Stimulated activated CD4-positive, alpha-beta T cell treated with anti-CD3 and anti-CD28 coated beads, Interleukin-15, amount 100 ng/mL, for 48 hours (primary cell): ENCODE results near the gene CORO1C.

Source experiments
- DNase-seq, 2 donors: peaks; one replicate each; pipeline ENCODE4 v3.0.0-alpha.2; 2020; ENCODE audit warnings: low read depth in 2 of 2

Gene CORO1C

DNA sequence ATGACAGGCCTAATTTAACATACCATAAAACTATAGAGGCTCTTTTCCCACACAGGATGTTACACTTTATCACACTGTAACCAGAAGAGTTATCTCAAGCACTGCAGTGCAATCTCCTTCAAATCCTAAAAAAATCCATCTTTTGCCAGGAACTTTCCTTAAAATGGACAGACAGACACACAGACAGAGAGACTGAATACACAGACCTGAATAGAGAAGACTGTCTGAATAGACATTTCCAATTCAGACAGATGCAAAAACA is 6.5 kb downstream of the CORO1C start:
- no peak for DNase-seq

DNA sequence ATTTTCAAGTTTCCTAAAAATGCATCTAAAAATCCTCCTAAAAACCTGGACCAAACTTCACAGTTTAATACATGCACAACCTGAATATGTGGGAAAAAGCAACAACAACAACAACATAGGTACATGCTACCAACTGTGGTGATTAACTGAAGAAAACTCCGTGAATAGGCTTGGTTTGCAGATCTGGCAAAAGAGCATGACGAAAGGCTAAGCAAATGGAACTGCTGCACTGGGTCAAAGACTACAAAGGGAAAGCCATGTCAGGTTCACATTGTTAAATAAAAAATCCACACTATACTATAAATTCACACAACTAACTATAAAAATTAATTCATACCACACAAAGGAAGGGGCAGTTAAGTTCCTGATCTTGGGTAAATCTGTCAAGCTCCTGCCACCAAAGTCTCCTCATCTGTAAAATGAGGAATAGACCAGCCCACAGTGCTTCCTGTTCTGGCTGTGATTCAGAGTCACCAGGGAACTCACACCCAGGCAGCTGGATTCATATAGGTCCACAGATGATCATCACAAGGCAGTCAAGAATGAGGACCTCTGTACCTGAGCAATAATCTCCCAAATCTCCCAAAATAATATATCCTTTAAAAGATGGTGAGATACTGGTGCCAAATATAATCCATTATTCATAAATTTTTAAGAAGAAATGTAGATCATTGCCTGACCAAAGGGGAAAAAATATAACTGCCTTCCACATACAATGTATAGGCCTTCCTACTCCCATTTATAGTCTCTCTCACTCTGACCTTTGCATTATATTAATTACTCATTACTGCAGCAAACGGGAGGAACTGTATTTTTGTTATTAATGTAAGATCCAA is 7.0 kb downstream of the CORO1C start:
- no peak for DNase-seq

DNA sequence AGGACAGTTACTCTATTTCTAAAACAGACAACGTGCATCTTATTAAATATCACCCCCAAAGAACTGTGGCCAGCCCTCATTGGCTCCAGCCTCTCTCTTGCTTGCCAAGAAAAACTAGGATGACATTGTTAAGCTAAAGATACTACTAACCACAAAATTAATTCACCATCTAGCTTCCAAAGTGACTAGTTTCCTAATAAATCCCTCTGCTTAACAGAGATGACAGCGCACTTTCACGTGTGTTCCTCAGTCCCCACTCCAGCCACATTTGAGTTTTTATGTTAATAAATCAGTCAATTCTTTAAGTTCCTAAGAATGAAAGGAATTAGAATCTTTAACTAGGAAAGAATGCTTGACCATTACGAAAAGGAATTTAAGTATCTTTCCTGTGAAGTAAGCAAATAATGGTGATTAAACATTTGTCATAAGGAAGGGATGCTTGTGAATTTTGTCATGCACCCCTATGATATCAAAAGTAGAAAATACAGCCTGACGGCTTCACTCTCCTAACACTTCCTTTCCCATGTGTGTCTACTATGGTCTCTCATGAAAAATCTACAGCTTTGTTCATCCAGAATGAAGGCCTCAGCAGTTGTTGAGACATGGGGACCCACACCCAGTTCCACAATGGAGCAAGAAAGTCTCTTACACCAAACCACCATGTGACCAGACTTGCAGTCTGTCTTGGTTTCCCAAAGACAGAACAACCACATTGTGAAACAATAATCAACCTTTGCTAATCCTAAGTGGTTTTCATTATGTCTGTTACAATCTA is 8.1 kb downstream of the CORO1C start:
- no peak for DNase-seq

DNA sequence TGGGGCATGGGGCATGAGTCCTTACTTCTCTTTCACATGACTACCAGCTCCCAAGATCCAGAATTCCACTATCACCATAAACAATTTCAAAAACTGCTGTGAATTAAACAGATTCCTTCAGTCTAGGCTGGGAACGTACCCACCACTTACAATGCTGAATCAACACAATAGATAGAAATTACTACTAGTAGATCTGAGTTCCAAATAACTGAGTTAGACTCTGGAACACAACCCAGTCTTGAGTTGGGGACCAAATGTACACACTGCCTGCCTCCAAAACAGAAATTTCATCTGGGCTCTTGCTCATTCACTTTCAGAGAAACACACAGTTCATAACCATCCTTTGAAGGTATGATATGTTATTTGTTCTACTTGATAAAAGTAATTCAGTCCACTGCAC is 8.9 kb downstream of the CORO1C start:
- DNase-seq = no peak

DNA sequence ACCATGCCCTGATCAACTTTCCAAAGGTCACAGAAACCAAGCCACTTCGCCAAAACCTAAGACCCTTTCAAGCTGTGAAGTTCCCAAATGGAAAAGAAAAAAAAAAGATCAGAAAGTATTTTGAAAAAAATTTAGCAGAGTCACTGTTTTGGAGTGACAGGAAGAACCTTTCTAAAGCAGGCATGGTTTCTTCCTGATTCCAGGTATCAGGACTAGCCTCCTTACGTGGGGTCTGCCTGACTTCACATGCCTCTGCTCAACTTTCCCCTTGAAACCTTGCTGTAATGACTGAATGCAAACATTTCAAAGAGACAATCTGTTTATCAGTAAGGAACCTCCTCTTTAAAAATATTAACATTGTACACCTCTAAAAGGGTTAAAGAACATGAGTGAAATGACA is 9.5 kb downstream of the CORO1C start:
- no peak for DNase-seq

DNA sequence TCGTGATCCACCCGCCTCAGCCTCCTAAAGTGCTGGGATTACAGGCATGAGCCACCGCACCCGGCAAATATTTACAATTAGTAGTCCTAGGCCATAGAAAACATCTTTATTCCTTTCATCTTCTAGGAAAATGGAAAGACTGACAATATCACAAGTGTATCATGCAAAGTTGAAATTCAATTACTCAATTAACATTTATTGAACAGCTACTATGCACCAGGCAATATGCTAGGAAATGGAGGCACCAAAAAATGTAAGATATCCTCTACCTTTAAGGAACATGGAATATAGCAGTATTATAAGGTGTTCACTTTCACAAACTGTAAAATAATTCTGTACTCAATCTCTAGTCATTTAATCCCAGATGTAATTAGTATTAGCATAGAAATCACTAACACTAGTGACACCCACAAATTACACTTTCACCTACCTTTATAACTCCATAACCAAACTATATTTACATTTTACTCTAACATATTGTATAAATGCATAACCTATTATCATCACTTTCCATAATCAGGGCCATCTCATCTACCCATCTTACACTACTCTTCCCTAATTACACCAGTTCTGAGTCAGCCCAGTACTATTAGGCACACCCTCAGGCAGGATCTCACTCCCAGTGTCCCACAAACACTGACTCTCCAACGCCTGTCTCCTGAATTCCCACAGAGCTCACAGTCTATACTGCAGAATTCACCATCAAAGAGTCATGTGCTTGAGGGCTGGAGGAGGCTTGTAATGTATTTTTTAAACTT is 10.4 kb downstream of the CORO1C start:
- DNase-seq = no peak

DNA sequence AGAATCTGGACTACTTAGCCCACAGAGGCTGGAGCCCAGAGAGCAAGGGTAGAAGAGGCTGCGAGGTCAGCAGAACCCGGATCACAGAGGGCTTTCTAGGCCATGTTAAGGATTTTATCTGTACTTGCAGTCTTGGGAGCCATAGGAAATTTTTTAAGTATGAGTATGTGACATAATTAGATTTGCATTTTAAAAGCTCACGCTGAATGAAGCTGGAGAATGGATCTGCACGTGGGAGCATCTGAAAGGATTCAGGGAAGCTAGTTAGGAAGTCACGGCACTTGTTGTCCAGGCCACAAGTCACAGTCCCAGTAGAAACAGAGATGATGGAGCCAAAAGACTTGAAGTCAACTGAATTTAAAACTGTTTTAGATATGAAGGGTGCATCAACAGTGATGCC is 14.1 kb downstream of the CORO1C start:
- DNase-seq = no peak

DNA sequence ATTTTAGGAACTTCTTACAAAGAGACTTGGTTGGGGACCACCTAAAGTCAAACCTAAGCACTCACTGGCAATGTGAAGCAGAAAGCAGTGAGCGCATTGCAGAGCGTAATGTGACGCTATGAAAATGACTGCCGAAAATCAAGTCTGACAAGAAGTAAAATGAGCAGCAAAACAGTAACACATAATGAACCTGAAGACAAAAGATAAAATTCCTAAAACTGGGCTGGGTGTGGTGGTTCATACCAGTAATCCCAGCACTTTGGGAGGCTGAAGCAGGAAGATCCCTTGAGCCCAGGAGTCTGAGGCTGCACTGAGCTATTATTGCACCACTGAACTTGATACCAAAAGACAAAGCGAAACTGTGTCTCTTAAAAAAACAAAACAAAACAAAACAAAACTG is 16.5 kb downstream of the CORO1C start:
- no peak for DNase-seq

DNA sequence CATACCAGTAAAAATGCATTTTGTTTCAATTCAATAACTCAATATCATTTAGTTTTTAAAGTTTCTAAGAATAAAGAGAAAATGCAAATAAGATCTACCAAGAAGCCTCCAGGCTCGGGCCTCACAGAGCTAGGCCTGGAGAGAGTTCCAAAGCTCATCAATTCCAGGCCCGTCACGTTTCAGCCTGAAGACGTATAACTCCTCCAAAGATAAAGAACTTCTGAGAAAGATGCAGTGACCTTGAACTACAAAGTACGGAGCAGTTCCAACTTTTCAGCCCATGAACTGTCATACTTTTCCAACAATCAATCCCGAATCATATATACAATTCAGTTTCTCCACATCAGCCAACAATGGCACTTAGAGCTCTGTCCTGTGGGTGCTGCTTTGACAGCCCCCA is 17.8 kb downstream of the CORO1C start:
- no peak for DNase-seq

DNA sequence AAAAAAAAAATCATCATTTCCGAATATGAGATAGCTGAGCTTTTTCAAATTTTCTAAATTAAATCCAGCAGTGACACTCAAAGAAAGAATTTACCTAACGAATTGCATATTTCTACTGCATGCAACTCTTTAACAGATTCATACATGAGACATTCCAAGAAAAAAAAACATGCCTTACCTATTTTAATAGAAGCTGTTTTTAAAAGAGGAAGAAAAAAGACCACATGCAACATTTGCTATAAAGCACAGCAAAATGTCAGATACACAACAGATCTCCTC is 18.5 kb downstream of the CORO1C start:
- DNase-seq = no peak

DNA sequence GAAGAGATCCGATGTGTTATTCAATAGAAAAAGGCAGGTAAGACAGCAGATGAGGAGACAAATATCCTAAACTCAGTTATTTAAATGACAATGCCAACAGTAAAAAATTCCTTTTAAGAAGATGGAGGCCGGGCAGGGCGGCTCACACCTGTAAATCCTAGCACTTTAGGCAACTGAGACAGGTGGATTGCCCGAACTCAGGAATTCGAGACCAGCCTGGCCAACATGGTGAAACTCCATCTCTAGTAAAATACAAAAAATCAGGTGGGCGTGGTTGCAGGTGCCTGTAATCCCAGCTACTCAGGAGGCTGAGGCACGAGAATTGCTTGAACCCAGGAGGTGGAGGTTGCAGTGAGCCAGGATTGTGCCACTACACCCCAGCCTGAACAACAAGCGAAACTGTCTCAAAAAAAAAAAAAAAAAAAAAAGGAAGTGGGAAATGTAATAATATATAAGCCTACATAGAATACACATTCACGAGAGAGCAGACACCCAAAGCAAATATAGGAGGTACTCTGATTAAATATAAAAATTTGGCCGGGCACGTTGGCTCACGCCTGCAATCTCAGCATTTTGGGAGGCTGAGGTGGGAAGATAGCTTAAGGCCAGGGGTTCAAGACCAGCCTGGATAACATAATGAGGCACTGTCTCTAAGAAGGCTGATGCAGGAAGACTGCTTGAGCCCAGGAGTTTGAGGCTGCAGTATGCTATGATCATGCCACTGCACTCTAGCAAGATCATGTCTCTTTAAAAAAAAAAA is 19.0 kb downstream of the CORO1C start:
- no peak for DNase-seq

DNA sequence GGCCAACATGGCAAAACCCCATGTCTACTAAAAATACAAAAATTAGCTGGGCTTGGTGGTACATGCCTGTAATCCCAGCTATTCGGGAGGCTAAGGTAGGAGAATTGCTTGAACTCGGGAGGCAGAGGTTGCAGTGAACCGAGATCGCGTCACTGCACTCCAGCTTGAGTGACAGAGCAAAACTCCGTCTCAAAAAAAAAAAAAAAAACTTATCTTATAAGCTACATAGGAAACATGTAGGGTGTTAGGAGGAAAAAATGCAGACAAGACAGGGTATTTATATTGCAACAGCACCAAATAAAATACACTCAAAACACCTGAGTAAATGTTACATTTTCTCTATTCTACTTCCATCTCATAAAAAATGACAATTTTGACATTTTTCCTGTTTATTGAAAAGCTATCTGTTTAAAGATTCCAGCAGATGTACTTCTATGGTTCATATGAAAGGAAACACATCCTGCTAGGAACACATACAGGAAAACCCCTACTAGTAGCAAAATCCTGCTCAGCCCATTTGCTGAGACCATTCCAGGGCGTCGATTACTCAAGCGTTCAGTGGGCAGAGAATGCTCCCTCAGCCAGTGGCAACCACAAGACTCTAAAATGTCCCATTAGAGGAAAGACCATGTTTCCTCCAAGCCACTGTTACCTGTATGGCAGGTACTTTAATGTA is 19.7 kb downstream of the CORO1C start:
- no peak for DNase-seq

DNA sequence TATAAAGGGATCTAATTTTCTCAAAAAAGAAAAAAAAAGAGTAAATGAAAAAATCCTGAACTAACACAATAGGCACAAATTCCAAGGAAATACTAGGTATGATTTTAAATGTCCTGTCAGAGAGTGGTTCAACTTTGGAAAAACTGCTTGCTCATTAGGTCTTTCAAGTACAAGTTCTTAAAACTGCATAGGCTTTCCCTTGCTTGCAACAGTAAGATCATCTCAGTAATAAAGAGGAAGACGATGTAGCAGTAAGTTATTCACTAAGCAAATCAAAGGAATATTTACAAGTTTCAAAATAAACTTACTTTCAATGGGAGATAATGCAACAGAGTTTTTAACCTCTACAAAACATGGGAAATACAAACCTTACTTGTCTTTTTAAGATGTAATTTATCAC is 21.6 kb downstream of the CORO1C start:
- no peak for DNase-seq

DNA sequence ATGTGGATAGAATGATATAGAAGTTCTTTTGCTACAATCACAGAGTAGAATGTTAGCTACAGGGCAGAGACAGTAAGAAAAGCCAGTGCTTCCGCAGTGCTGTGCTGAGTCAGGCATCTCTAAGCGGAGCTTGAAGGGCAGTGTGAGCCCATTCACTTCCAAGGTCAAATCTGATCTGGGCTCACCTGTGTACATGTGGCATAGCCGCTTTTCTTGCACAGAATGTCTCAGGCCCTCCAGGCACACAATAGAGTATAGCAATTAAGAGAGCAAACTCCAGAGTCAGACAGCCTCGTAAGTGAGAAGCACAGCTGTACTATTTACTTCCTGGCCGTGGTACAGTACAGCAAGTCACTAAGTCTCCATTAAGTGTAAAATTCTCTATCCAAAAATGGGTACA is 26.8 kb downstream of the CORO1C start:
- no peak for DNase-seq

DNA sequence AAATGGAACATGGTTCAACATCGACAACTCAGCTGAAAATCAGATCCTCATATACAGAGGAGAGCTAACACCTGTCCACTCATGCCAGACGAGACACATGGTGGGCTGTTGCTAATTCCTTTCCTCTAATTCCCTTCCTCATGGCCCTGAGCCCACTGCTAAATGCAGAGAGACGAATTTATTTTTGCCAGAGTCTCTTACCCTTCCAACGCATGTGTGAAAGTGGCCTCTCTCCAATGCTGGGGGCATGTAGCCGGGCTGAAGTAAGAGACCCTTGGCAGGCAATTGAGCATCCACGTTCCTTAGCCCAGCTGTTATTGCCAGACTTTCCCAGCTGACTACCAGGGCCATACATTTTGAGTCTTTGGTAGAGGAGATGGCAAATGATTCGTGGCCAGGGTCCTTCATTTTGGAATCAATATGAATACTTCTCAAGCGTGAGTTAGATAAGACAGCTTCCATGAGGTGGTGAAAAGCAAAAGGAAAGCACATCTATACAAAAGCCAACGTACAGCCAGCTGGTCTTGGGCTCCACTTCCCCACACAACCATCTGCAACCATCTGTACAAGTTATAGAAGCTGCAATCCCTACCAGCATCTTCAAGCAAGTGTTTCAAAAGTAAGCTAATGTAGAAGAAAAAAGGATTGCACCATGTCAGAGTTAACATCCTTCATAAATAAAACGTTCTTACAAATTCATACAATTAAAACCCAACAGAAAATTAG is 28.6 kb downstream of the CORO1C start:
- no peak for DNase-seq

DNA sequence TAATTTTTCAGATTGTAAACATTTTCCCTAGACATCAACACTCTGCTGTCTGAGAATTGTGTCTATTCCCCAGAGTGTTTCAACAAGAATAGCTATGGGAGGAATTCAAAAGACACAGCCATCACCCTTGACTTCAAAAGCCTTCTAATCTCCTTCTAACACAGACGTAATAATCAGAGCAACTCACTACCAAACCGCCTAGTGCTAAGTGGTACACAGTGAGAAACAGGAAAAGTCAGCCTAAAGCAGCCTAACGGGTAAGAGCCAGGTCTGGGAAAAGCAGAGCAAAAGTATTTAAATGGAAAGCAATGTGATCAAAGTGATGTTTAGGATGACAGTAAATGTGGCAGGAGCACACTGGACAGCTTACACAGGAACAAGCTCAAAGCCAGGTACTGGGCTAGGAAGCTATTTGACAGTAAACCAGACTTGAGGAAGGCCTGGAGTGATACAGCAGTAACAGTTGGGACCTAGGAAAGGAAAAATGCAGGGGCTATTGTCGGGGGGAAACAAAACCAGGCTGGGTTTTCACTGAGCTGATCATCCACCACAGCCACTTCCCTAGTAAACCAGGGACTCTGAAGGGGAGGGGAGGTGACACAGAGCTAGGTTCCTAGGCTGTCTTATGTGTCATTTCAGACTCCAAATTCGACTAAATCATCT is 29.4 kb downstream of the CORO1C start:
- DNase-seq = no peak

DNA sequence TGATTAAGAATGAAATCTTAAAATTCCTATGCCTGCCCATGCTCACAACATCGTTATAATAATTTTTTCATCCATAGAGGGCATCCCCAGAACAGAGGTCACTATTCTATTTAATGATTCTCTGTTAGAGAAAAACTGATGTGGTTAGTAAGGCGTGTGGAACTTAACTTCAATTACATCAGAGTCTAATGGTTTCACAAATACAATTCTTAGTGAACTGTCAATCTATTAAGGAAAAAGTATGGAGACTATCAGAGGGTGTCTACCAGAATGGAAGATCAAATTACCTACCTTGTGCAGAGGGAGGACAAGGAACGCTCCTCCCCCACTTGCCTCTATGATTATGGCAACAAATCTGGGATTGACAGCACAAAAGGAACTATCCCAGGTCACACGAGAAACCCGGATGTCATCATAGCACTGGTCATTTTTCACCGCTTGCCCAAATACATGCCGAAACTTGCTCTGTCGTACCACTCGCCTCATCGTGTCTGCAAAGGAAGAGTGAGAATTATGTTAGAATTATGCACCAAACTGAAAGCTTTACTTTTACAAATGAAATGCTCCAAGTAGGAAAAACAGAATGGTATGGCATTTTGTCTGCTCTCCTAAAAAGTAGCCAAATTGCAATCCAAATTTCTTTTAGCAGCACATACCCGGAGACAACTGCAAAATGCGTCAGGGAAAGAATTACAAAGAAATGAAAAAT is 30.3 kb downstream of the CORO1C start:
- no peak for DNase-seq

DNA sequence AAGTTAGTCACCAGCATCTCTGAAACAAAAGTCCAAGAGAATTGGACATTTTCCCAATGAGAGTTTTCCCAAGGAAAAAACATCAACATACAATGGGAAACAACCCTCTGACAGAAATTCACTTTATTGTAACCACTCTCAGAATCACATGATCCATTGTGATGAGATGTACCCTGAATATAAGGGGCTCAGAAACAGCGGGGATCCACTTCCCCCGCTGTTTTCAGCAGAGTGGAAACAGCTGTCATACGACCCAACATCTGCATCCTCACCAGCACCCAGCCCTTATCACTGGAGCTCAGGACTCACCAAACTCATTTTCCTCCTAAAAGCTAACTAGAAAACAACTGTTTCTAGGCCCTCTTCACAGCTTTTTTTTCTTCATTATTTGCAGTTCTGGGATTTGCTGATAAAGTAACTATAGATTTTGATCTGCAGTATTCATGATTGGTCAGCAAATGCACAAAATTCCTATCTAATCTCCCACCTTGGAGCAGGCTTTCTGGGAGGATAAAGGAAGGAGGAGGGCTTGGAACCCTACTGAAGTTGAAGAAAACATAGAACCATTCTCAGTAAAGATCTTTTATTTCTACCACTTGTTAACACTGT is 31.3 kb downstream of the CORO1C start:
- DNase-seq = no peak

DNA sequence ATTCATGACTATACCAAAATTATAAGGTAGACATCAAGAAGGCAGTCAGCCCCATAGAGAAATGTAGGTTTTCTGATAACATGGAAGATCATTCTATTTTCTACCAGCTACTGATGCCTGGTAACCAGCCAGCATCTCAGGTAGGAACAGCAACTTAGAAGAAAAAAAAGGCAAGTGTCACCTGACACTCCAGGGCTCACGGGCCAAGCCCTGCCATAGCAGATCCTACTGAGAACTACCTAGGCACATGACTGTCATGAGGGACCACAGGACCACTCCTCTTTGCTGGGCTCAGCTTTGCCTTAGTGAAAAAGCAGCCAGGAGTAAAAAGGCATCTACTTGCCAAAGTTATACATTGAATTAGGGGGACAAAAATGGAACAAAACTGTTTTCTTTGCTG is 33.4 kb downstream of the CORO1C start:
- no peak for DNase-seq

DNA sequence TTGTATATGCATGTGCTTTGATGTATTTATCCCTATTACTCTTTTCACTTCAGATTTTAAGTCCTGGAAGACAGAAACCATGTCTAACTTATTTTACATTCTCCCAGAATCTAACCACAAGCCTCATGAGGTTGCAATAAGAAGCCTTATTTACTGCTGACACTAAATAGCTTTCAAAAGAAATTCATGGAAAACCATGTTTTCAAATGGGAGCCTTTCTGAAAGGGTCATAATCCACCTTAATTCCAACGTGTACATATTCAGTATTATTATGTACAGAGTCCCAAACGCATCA is 34.4 kb downstream of the CORO1C start:
- DNase-seq = no peak
